ENCODE results near the gene ETNK2.

ETNK2 gene

GRCh38 chr1:204151552-204152309 lies at the start of gene ETNK2:
Gene ETNK2 (minus strand): TSS chr1:204152044. CDS start chr1:204151852, 192 bp downstream.
- peak; percentile 83 for DNase-seq

GRCh38 chr1:204201348-204202040 lies 49.6 kb upstream of the ETNK2 start:
- peak; percentile 37 for DNase-seq

GRCh38 chr1:204199579-204199978 lies 47.7 kb upstream of the ETNK2 start:
- DNase-seq = peak; percentile 38

GRCh38 chr1:204198348-204199340 lies 46.8 kb upstream of the ETNK2 start:
- DNase-seq = peak; percentile 39

GRCh38 chr1:204197068-204197467 lies 45.2 kb upstream of the ETNK2 start:
- DNase-seq = peak; percentile 27

- DNase-seq = peak; percentile 33
Measured at GRCh38 chr1:204196068-204196795, 44.4 kb upstream of the ETNK2 start, which contains the start of gene KISS1. Gene KISS1 (minus strand): TSS chr1:204196491. CDS start chr1:204192876, 3,615 bp downstream.

GRCh38 chr1:204194771-204195170 lies 42.9 kb upstream of the ETNK2 start:
- DNase-seq = peak; percentile 21

GRCh38 chr1:204194080-204194479 lies 42.2 kb upstream of the ETNK2 start:
- peak; percentile 28 for DNase-seq

- DNase-seq = no peak
Measured at GRCh38 chr1:204192589-204193352, 40.9 kb upstream of the ETNK2 start.

GRCh38 chr1:204192046-204192445 lies 40.2 kb upstream of the ETNK2 start:
- no peak for DNase-seq

GRCh38 chr1:204191456-204191855 lies 39.6 kb upstream of the ETNK2 start:
- DNase-seq = no peak

- peak; percentile 47 for DNase-seq
Measured at GRCh38 chr1:204190212-204191211, 38.7 kb upstream of the ETNK2 start.

- peak; percentile 24 for DNase-seq
Measured at GRCh38 chr1:204188959-204189639, 37.3 kb upstream of the ETNK2 start.

GRCh38 chr1:204186597-204186996 lies 34.8 kb upstream of the ETNK2 start:
- DNase-seq = peak; percentile 18

GRCh38 chr1:204181116-204181515 lies 29.3 kb upstream of the ETNK2 start:
- DNase-seq = peak; percentile 20

- peak; percentile 9 for DNase-seq
Measured at GRCh38 chr1:204180133-204180532, 28.3 kb upstream of the ETNK2 start.

GRCh38 chr1:204178487-204179281 lies 26.8 kb upstream of the ETNK2 start:
- DNase-seq = no peak

- no peak for DNase-seq
Measured at GRCh38 chr1:204177133-204177532, 25.3 kb upstream of the ETNK2 start.

GRCh38 chr1:204176049-204176448 lies 24.2 kb upstream of the ETNK2 start:
- DNase-seq = no peak

Measured in right forelimb (tissue), 1 donor.